ENCODE data around the gene ART3.

ART3 gene

GRCh38 chr4:76074993-76075600, 588 bp downstream of the ART3 start:
- no peak for DNase-seq

- no peak for DNase-seq
These were observed 3.6 kb downstream of the ART3 start for GRCh38 chr4:76078033-76078613.

GRCh38 chr4:76083386-76083988, 9.0 kb downstream of the ART3 start:
- no peak for DNase-seq

GRCh38 chr4:76084542-76084941, 10.0 kb downstream of the ART3 start:
- no peak for DNase-seq

- DNase-seq = peak; percentile 56
These were observed 12.7 kb downstream of the ART3 start for GRCh38 chr4:76087007-76087769.

- DNase-seq = no peak
These were observed 14.2 kb downstream of the ART3 start for GRCh38 chr4:76088719-76089118.

GRCh38 chr4:76090241-76090691, 15.8 kb downstream of the ART3 start:
- DNase-seq = no peak

- no peak for DNase-seq
These were observed 16.5 kb downstream of the ART3 start for GRCh38 chr4:76091052-76091451.

GRCh38 chr4:76095568-76095967, 21.1 kb downstream of the ART3 start:
- no peak for DNase-seq

GRCh38 chr4:76096076-76096475, 21.6 kb downstream of the ART3 start:
- no peak for DNase-seq

GRCh38 chr4:76105652-76106051, 31.1 kb downstream of the ART3 start:
- no peak for DNase-seq

GRCh38 chr4:76106442-76106841, 31.9 kb downstream of the ART3 start:
- DNase-seq = no peak

GRCh38 chr4:76108467-76109181, 34.1 kb downstream of the ART3 start:
- DNase-seq = no peak

GRCh38 chr4:76116821-76117220, 42.3 kb downstream of the ART3 start:
- DNase-seq = no peak

- DNase-seq = no peak
These were observed 43.0 kb downstream of the ART3 start for GRCh38 chr4:76117536-76117935.

- DNase-seq = no peak
These were observed 45.7 kb downstream of the ART3 start for GRCh38 chr4:76120199-76120598.

GRCh38 chr4:76125816-76126215, 51.3 kb downstream of the ART3 start:
- DNase-seq = no peak

GRCh38 chr4:76127754-76128153, 53.2 kb downstream of the ART3 start:
- no peak for DNase-seq

- no peak for DNase-seq
These were observed 66.7 kb downstream of the ART3 start for GRCh38 chr4:76141241-76141640.

- no peak for DNase-seq
These were observed 70.0 kb downstream of the ART3 start for GRCh38 chr4:76144546-76144945.

GRCh38 chr4:76147454-76148141, 73.1 kb downstream of the ART3 start:
- DNase-seq = peak; percentile 60

- peak; percentile 92 for DNase-seq
These were observed 73.8 kb downstream of the ART3 start, which contains the start of gene NUP54 for GRCh38 chr4:76148142-76148865. Gene NUP54, minus strand, starts transcription at chr4:76148397. Its CDS starts 23 bp downstream, at chr4:76148374.
